Right hindlimb (tissue), 1 donor: Measurements from ENCODE around the gene TRAK2.

Experiments
- DNase-seq: peaks from one replicate; pipeline ENCODE4 v3.0.0-alpha.2; 2018

Gene TRAK2

DNA sequence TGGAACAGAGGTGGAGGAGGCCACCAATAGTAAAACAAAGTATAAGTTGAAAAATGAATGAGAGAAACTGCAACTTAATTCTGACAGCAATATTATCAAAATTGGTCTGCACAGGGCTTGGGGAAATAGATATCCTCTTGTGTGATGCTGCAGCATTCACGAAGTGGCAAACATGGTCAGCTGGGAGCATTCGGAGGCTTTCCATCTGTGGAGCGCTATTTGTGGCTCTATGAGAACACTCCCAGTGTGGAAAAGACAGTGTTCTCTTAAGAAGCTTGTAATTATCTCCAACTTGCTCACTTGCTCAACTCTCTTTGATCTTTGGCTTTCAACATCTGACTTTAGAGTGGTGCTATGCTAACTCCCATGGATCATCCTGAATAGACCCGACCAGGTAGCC, 91.0 kb downstream of the TRAK2 start:
- no peak for DNase-seq

DNA sequence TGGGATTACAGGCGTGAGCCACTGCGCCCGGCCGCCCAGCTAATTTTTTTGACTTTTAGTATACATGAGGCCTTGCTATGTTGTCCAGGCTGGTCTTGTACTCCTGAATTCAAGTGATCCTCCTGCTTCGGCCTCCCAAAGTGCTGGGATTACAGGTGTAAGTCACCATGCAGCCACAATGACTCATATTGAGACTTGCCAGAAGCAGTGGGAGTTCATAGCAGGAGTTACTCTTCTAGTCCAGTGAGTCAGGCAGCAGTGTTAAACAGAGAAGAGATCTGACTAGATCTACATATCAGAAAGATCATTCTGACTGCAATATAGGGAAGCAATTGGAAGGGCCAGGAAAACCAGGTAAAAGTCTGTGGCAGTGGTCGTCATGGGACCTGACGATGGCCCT, 92.6 kb downstream of the TRAK2 start:
- DNase-seq, result no peak

DNA sequence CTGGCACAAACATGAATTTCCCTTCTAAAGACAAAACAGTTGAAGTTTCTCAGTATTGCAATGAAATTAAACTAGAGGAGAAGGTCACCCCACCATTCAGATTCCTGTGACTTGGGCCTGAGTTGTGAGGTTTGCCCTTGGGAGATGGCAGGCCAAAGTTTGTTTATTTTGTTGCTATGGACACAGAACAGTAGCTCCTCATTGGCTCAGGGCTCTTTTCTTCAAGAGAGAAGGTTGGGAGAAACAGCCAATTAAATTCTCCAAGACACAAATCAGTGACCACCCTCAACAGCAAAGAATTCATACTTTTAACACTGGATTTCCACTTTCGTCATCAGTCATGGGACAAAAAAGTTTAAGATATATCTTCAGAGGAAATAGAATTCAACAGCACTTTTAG, 94.0 kb downstream of the TRAK2 start, which contains the start of gene FLACC1:
FLACC1 (minus strand) TSS at position 125 of the 400 bp plus-strand sequence. CDS start 5,941 bp downstream, outside the sequence.
- DNase-seq, result peak; percentile 80

DNA sequence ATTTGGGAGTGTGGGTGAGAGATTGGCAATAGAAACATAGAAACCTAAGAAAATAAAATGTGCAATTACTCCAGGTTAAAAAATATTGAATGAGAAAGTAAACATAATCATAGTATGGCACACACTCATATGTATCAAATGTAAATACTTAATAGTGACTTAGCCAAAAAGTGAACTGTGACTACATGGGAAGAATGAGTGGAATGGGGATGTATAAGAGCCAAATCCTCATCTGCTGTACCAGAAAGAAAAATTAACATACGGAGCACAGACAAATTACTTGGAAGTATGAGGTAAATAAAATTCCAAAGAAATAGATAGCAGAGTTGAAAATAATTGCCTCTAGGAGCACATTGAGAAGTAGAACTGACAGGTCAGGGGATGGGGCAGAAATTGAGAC, 98.1 kb downstream of the TRAK2 start:
- no peak for DNase-seq

DNA sequence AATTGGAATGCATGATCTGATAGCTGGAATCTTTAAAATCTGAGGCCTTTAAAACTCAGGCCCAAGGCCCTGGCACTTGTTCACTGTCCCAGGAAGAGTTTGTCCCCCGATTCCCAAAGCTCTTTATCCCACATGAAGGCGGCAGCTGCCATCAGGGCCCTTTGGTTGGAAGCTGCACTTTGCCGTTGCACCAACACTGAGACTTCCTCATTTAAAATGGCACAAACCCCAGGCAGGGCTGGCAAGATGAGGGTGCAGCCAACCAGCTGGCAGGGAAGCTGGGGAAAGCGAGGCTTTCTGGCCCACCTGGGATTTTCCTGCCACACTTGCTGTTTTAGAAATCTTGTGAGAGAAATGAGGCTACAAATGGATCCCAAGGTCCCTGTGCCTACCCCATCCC, 100.4 kb downstream of the TRAK2 start:
- no peak for DNase-seq

DNA sequence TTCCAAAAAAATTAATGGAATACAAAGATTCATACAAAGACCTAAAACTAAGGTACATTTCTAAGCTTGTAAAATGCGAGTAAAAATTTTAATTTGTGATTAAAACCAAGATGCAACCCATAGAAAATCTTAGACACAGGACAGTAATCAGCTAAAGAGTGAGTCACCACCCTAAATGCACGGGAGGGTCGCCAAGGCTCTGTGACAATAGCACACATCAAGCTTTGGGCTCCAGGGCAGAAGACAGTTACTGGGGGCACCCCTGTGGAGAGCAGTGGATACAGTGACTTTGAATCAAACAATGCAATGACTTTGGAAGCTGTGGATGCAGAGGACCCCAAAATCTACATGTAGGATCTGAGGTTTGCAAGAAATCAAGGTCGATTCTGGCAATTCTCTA, 101.7 kb downstream of the TRAK2 start:
- DNase-seq, result no peak

DNA sequence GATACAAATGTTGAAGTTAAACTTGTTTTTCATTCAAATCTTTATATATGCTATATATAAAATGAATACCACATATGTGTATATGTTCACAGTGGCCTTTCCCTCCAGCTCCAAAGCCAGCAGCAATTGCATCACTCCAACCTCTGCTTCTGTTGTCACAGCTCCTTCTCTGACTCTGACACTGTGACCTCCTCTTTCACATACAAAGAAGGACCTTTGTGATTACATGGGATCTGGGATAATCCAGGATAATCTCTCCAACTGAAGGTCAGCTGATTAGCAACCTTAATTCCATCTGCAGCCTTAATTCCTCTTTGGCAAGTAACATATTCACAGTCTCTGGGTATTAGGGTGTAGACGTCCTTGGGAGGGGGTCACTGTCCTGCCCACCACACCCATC, 102.5 kb downstream of the TRAK2 start:
- no peak for DNase-seq

DNA sequence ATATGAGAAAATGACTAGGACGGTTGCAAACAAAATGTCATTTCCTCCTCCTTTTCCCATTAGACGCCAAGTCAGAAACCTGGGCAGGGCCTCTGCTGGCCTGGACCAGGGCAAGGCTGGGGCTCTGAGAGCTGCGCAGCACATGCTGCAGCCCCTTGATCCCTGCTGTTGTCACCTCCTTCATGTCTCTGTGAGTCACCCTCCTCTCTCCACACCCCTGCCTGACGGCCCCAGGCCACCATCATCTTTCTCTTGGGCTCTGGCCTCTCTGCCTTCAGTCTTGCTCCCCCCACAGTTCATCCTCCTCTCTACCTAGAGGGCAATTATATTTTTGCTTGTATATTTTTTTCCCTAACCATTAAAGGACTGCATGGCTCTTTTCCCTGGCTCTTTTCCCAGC, 104.1 kb downstream of the TRAK2 start:
- no peak for DNase-seq

DNA sequence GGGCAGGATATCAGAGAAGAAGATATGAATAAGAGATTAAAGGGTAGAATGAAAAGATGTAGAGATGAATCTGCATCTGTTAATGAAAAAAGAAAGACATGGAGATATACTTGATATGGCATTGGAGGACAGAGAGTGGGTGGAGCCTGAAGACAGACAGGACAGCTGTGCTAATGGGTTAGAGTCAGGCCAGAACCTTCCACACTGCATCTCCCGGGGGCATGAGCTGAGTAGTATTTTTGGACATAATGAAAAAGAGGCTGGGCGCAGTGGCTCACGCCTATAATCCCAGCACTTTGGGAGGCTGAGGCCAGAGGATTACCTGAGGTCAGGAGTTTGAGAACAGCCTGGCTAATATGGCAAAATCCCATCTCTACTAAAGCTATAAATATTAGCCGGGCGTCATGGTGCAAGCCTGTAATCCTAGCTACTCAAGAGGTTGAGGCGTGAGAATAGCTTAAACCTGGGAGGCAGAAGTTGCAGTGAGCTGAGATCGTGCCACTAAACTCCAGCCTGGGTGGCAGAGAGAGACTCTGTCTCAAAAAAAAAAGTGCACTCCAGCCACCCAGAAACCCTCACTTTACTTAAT, 105.5 kb downstream of the TRAK2 start:
- peak; percentile 41 for DNase-seq

DNA sequence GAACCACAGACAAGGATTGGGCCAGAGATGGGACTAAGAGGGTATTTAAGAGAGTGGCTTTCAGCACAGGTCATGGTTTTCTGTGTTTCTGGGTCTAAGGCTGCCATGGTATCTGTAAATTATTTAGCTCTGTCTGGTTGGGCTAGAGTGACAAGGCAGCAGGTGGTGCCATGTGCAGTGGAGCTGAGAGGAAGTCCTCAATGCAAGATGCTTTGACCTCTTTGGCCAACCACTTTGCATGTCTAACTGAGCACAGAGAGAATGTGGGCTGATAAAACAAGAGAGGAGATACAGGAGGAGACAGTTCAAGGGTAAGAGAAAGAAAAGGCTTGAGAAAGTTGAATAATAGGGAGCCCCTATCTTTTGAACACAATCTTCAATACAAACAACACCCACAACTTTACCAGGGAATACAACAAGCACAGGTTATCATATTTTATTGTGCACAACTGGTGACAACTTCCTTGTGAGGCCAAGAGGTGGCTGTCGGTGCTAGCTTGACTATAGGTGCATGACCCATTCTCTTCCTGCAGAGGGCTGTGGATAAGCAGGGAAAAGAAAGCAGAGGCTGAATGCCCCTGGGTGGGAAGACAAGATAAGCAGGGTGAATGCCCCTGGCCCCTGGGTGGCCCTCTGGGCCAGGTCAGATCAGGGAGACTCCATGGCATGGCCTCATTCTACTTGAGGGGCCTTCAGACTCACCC, 106.4 kb downstream of the TRAK2 start:
- DNase-seq, result no peak

DNA sequence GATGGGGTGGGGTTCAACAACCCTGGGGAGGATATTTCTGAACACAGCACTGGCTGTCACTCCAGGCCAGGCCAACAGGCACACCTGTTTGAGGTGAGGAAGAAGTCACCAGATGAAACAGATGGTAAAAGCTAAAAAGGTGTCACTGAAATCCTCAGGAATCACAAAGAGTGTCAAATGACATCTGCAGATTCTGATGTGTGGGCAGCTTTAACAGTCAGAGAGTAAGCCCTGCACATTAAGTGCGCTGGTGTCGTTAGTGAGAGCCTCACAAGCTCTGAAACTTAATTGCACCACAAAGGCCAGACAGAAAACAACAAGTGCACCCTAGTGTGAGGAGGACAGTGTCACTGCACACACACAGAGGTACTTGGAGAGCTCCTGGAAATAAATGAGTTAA, 107.7 kb downstream of the TRAK2 start:
- no peak for DNase-seq

DNA sequence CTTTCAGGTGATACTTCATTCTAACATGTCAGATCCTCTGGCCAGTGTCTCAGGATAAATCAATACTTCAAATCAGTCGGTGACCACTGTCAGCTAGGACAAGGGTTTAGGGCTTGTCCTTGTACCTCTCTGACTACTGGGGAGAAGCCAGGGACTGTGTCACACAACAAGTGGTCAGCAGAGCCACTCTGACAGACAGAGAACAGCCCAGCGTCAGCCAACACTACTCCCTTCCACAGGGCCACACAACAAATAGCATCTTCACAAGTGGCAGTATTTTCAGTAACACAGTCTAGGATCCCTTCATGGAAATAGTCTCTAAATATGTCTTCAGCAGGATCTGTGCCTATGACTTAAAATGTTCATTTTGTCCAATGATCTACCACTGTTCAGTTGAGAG, 108.3 kb downstream of the TRAK2 start:
- no peak for DNase-seq

DNA sequence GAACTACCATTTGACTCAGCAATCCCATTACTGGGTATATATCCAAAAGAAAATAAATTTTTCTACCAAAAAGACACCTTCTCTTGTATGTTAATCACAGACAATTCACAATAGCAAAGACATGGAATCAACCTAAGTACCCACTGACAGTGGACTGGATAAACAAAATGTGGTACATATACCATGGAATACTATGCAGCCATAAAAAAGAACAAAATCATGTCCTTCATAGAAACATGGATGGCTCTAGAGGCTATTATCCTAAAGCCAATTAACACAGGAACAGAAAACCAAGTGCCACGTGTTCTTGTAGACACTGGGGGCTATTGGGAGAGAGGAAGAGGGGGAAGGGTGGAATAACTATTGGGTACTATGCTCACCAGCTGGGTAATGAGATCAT, 121.8 kb downstream of the TRAK2 start:
- no peak for DNase-seq

DNA sequence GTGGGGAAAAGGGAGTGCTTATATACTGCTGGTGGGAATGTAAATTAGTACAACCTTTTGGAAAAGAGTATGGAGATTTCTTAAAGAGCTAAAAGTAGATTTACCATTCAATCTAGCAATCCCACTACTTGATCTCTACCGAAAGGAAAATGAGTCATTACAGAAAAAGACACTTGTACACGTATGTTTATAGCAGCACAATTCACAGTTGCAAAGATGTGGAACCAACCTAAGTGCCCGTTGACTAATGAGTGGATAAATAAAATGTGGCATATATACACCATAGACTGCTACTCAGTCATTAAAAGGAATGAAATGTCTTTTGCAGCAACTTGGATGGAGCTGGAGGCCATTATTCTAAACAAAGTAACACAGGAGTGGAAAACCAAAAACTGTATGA, 123.6 kb downstream of the TRAK2 start:
- no peak for DNase-seq
